Measurements from ENCODE around the gene CACNA2D2.

CACNA2D2 gene

GRCh38 chr3:50503504-50504342 is at the start of gene CACNA2D2:
Gene CACNA2D2, minus strand, starts transcription at chr3:50503634. Its CDS starts 211 bp downstream, at chr3:50503423.
- peak; percentile 20 for DNase-seq

GRCh38 chr3:50552598-50552997 is 49.2 kb upstream of the CACNA2D2 start:
- DNase-seq: no peak

DNA sequence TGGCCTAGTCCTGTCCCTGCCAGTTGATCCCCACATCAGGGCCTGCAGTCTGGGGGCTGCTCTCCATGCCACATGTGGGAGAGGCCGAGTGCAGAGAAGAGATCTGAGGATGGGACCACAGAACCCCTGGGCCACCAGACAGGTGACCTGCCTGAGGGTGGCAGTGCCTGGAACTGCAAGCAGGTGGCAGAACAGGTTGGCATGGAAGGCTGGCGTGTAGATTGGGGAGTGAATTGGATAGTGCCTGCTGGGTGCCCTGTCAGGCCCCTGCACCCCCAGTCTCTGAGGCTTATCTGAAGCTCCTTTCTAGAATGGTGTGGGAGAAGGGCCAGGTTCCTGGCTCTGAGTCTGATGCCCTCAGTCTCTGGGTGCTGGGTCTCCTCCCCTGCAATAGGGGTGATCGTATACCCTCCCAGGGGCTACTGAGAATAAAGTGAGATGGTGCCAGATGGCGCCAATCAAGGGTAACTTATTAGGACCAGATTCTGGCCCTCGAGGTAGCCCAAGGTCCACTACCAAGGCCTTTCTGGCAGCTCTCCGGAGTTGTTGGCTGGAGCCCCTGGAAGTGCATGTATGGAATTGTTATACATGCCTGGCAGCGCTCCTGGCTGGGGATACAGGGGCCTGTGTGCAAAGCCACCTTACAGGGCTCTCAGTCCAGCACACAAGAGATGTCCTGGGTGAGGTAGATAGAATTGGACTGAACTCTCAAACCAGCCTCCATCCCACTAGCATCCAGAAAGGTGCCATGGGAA is 48.4 kb upstream of the CACNA2D2 start:
- no peak for DNase-seq

DNA sequence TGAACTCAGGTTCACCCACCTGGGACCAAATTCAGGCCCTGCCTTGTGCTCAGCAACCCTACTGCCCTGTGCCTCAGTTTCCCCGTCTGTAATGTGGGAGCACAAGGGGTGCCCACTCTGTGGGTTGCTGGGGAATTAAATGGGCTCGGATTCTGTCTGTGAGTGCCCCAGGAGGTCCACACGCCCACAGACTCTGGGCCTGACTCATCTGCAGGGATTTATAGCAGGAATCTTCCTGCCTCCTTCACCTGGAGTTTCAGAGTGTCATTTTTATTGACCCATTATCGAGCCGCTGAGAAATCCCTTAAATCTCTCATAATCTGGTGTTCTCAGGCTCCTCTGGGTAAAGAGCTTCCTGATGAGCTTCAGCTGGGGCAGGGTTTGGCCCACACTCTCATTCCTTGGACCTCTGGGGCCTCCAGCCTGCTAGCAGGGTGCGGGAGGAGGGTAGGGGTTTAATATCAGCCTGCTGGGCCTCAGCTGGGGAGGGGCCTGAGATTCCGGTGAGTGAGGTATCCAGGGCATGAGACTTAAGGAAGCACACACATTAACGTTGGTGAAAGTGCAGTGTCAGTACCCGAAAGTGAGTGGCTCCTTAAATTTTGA is 47.7 kb upstream of the CACNA2D2 start:
- DNase-seq: no peak

GRCh38 chr3:50550079-50550736 is 46.8 kb upstream of the CACNA2D2 start:
- no peak for DNase-seq

DNA sequence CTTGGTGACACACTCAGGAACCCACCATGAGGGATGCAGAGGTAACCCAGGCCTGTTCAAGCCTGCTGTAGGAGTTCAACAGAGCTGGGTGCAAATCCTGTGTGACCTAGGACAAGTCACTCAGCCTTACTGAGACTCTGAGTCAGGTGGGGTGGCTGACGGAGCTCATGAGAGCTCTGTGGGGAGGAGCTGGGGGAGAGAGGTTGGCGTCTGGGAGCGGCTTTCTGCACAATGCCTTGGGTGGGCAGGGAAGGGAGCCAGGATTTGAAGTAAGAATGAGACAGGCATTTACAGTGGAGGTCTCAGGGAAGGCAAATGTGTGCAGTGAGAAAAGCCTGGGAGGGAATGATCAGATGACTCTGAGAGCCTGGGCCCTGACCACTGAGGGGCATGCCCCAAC is 45.8 kb upstream of the CACNA2D2 start:
- no peak for DNase-seq

GRCh38 chr3:50545781-50546180 is 42.3 kb upstream of the CACNA2D2 start:
- DNase-seq: no peak

GRCh38 chr3:50542177-50543034 is 39.0 kb upstream of the CACNA2D2 start:
- DNase-seq: peak; percentile 19

DNA sequence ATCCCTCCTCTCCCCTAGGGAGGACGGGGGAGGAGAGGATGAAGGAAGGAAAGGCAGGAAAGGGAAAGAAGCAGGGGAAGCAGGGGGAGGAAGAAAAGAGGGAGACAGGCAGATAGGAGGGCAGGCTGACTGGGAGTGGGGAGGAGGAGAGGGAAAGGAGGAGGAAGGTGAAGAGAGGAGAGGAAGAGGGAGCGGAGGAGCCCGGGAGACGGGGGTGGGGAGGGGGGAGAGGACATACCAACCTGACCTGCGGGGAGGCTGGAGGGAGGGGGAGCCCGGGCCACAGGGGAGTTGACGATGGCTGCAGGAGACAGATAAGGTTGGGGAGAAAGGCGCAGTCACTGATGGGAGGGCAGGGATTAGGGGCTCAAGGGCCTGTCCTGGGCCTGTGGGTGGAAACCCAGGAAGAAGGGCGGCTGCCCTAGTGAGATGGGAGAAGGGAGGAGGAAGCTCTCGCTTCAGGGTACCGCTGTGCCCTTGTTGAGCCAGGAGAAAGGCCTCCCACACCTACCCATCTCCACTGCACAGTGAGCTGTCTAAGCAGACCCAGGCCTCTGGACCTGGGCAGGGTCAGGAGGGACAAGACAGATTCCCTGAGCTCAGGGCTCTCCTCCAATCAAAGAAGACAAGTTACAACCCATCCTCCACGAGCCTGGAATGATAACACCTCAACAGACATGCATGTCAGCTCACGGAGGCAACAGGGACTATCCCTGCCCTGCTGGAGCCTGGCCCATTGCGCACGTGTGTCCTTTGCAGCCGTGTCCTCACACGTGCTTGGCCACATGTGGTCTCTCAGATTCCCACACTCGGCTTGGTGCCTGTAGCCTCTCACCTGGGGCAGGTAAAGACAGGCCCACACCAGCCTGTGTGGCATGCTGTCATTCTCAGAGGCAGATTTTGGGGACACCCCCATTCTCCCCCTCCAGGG is 36.2 kb upstream of the CACNA2D2 start:
- no peak for DNase-seq

- no peak for DNase-seq
These were observed 34.1 kb upstream of the CACNA2D2 start for GRCh38 chr3:50537421-50538129.

DNA sequence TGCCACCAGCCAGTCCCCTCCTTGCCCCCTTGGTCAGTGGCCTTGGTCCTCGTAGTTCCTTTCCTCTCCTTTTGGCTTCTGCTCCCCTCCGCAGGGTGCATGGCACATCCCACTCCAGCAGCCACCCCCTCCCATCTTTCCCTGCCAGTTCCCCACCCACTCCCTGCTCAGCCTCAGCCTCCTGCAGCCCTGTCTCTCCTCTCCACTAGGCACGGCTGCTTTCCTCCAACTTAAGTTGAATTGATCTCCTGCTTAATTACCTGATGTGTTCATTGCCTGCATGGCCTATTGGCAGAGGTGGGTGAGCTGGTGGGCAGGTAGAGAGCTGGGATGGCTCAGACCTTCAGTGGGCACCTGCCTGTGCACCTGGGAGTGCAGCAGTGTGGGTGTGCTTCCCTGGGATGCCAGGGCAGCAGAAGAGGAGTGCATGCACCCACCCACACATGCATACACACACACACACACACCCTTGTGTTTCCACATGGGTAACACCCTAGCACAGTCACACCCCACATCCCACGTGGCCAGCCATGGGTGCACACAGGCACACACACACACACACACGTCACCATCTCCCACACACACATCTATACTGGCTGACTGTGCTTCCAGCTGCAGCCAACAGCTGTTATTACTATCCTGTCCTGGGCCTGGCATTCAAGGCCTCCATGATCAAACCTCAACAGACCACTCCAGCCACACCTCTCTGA is 33.2 kb upstream of the CACNA2D2 start:
- DNase-seq: no peak

DNA sequence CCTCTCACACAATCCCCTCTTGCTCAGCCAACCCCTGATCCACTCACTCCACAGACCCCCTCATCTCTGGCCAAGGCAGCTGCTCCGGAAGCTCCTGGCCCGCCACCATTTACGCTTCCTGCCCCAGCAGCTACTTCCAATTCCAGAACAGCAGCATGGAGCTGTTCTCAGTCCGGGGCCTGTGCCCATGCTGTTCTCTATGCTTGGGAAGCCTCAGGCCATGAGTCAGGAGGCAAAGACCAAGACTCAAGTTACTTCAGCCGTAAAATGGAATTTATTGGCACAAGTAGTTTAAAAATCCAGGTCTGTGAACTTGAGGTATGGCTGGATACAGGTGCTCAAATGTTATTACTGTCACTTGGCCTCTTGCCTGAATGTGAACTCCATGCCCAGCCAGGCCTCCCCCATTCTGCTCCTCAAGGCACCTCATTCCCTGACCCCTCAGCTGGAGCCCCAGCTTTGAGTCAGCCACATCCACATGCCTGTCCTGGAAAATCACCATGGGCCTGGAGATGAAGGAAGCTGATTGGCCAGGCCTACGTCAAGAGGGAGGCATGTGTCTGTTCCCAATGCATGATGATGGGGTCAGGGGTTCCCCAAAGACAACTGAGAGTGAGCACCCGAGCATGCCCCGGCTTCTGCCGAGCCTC is 31.4 kb upstream of the CACNA2D2 start:
- no peak for DNase-seq

DNA sequence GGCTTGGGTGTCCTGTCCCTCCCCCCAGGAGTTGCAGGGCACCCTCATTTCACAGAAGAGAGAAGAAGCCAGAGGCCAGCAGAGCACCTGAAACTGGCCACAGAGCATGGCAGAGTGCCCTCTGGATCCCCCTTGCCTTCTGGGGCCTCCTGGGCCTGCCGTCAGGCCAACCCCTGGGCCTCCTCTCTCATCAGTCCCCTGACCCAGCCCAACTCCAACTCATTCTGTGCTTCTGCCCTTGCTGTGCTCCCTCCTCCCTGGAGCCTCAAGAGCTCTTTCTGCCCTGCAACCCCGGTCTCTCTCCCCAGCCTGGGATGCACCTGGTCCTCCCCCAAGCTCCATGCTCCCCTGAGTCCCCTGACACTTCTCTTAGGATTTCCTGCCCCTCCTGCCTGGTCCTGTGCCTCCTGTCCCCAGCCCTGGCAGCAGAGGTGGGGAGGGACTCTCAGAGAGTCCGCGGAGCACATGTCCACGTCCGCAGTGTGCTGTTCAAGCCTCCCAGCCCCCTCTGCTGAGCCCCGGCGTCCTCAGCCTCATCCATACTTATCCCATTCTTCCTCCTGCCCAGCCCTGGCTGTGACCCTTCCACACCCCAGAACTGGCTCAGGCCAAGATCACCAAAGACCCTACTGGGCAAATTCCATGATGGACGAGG is 30.5 kb upstream of the CACNA2D2 start:
- DNase-seq: no peak

DNA sequence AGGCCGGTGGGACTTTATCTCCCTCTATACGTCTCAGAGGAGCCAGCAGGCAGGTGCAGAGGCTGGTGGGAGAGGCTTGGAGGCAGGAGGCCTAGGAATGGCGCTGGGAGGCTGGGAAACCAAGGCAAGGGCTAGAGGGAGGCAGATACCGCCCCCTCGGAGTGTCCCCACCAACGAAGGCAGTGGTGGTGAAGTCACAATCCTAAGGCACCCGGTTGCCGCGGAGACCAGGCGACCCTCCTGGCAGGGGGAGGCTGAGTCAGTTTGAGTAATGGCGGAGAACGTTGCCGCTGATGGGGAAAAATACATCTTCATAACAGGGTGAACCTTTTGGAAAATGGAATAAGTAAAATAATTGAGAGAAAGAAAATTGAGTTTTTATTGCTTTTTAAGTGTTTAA is 29.9 kb upstream of the CACNA2D2 start:
- DNase-seq: no peak

DNA sequence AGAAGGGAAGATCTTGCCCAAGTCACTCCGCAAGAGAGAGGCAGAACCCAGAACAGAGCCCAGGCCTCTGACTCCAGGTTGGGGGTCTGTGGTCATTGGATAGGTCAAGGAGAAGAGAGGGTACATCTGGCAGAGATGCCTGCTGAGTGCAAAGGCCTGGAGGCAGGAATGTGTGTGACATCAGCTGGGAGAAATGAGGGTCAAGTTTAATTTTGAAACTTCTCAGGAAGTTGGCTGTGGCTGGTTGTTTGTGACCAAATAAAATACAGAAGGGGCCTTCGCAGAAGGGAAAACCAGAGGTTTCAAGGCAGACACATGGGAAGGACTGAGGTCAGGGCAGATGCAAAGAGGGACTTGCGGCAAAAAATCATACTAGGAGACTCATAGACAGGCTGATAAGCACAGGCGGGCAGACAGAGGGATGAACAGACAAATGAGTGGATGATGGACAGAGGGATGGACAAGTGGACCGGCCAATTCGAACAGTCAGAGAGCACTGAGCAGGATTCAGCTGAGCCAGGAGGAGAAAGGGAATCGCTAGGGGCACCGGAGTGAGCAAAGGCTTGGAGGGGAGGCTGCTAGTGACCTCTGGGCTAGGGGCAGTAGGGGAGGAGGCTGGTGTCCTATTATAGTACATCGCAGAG is 28.8 kb upstream of the CACNA2D2 start:
- DNase-seq: no peak

GRCh38 chr3:50531201-50531600 is 27.8 kb upstream of the CACNA2D2 start:
- no peak for DNase-seq

GRCh38 chr3:50530001-50530970 is 26.9 kb upstream of the CACNA2D2 start:
- no peak for DNase-seq

Measured in NCI-H2029 (cell line).